NK-92 treated with Interleukin-12 subunit alpha and Interleukin-12 subunit beta, amount 100 ng/mL, for 24 hours (cell line): ENCODE results near the gene ZNF334.

Experiments used
- DNase-seq: peaks from one replicate; lab custom pipeline; 2025; lab: John Stamatoyannopoulos, UW

The ZNF334 gene

DNA sequence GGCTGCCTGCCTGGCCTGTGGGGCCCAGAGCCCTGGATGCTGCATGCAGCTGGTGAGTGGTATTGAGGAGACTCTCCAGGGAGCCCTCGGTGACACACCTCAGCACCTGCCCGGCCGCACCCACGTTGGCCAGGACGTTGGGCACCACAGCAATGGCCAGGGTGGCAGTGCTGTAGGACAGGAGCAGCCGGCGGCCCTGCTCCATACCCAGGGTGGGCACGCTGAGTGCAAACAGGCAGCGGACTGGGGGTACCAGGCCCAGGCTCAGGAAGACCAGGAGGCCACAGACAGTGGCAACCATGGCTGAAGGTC, 32.4 kb upstream of the ZNF334 start:
- DNase-seq: no peak

DNA sequence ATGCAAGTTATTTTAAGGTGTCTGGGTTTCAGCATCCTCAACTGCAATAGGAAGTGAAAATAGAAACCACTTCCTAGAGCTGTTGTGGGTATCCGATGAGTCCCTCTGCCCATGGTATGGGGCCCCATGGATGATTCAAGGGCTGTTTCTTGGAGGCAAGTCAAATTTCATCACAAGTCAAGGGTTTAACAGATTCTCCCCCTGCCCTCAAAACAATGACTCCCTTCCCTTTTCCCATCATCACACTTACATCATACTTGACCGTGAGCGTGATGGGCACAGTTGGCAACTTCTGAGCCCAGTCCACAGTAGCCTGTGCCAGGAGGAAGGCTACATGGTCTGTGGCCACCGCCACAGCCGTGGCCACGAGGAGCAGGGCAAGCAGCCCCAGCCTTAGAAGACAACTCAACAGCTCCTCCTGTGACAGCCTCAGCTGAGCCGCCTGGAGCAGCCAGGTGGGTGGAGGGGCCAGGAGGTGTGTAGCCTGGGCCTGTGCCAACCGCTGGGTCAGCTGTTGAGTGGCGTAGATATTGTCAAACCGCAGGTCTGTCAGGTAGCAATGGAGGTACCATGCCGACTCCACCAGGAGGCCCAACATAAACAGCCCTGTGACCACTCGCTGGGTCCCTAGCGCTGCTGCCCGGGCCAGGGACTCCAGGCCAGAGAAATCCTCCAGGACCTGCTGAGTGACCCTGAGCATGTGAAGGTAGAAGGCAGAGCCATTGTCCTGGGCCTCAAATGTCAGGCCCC, 31.9 kb upstream of the ZNF334 start:
- DNase-seq: peak; percentile 75

DNA sequence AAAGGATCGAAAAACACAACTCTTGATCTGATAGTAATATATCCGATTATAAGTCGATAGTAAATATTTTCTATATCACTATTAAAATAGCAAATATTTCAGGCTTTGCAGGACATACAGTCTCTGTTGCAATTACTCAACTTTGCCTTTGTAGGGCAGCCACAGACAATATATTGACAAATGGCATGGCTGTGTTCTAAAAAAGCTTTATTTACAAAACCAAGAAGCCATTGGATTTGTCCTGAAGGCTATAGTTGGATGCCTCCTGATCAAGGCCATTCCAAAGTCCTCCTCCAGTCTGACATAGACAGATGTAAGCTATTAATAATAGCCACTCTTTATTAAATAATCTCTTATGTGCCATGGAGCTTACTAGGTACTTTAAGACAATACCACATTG, 31.2 kb upstream of the ZNF334 start:
- no peak for DNase-seq

DNA sequence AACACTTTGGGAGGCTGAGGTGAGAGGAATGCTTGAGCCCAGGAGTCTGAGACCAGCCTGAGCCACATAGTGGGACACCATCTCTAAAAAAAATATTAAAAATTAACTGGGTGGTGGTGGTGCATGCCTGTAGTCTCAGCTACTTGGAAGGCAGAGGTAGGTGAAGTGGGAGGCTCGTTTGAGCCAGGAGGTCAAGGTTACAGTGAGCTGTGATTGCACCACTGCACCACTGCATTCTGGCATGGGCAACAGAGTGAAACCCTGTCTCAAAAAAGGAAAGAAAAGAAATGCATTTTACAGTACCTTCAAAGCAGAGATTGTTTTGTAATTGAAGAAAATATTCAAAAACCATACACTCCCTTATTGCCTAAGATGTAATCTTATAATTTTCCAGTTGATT, 30.6 kb upstream of the ZNF334 start:
- no peak for DNase-seq

DNA sequence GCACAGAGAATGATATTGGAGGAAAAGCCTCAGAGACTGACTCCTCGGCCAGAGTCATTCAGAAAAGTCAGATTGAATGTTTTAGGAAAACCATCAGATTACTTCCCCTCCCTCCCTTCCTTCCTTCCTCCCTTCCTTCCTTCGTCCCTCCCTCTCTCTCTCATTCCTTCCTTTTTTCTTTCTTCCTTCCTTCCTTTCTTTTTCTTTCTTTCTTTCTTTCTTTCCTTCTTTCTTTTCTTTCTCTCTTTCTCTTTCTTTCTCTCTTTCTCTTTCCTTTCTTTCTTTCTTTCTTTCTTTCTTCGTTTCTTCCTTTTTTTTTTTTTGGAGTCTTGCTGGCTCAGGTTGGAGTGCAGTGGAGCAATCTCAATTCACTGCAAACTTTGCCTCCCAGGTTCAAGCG, 29.7 kb upstream of the ZNF334 start:
- no peak for DNase-seq

DNA sequence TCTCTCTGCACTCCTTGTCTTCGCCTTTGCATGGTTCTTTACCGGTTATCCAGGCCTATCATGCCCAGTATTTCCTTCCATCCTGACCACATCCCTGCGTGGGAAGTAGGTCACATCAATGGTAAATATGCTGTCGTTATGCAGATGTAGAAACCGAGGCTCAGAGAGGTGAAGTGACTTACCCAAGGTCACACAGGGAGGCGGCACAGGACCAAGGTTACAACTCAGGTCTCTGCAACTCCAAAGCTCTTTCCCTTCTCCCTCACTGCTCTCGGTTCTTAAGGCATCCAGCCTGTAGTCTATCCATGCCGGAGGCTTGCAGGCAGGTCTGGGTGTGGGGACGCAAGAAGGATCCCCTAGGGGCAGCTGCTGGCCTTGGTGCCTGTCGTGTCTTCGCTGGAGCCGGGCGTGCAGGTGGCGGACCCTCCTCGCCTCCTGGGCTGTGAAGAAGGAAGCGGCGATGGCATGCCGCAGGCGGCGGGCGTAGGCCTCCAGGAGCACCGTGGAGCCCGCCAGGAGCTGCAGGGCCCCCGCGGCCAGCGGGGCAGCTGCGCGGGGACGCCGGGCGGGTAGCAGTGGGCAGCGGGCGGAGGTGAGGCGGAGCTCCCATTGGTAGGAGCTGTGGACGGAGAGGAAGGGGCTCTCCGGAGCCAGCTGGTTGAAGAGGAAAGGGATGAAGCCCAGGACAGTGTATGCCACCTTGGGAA, 28.0 kb upstream of the ZNF334 start:
- no peak for DNase-seq

DNA sequence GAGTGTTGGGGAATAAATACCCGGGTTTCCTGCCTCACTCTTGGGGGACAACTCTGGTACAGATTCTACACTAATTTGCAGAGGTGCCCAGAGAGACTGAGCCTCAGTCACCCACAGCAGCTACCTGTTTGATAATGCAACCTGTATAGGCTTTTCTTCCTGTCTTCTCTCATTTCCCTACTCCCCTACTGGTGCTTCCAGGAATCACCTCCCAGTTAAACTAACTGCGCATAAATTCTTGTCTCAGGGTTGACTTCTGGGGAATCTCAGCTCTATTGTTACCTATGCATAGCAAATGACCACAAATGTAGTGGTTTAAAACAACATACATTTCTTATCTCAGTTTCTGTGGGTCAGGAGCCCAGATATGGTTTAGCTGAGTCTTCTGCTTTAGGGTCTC, 25.8 kb upstream of the ZNF334 start:
- DNase-seq: no peak

DNA sequence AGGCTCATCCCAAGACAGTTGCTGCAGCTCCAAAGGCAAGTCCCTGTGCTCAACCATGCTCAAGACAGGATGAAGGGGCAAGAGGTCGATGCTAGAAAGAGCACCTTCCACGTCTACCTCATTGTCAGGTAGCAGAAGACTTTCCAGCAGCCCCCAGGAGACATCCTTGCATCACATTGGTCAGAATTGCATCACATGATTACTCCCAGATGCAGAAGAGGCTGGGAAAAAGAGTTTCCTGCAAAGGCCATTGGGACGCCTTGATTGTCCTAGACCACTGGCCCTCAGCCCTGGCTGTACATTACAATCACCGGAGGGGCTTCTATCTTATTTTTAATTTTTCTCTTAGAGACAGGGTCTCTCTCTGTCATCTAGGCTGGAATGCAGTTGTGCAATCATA, 17.3 kb upstream of the ZNF334 start:
- DNase-seq: no peak

DNA sequence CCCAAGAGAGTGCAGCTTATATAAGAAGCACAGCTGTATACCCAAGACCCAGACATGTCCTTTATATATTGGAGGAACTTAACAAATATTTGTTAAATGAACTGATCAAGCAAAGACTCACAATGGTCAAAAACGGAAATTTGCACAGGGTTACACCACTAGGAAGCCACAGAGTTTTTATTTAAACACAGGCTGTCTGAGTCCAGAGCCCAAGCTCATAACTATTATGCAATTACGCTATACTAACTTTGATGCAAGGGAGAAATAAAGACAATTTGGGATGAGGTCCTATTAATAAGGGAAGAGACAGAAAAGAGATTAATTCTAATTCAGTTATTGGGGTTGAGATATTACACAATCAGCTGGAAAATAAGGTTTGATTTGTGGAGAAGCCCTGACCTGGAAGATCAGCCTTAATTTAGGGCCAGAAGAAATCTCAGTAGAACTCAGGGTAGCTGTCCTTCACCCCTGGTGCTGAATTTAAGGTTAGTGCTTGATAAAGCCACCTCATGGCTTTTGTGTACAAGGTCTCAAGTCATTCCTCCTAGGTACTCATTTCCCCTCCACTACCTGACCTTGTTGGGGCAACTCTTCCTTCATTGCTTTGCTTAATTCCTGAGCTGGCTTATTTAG, 10.5 kb upstream of the ZNF334 start:
- DNase-seq: no peak

DNA sequence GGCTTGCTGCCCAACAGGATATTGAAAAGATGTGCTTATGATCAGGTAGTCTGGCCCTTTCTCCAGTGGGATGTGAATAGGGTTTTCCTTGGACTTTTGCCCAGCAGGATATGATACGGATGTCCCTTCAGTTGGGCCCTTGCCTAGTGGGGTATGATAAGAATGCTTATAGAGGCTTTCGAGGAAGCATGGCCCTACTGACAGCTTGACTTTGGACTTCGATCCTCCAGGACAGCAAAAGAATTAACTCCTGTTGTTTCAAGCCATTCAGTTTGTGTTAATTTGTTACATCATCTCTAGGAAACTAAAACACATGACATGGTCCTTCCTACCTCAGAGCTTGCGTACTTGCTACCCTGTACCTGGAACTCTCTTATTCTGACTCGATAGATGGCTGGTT, 9.7 kb upstream of the ZNF334 start:
- DNase-seq: no peak

DNA sequence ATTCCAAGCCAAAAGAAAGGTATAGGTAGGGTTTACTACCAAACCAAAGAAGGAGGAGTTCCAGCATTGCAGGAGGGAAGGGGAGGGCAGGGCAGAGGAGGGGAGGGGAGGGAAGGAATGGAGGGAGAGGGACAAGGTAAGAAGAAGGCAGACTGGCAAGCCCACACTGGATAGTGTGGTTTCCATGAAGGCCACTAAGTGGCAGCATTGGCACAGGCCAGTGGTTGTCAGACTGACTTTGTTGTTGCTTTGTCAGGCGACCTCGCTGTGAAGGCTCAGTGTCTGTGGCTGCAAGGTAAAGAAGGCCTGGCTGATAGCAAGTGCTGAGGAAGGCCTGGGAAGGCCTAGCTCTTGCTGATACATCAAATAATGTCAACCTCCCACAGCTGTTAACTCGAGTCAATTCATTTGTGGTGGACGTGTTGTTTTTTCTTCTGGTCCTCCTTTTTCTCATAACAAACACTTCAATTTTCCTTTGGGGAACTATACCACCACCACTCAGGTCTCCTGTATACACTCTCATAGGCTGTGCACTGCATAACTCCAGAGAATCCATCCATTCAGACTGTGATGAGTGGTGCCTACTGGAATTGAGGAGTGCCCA, 7.7 kb upstream of the ZNF334 start:
- peak; percentile 51 for DNase-seq

DNA sequence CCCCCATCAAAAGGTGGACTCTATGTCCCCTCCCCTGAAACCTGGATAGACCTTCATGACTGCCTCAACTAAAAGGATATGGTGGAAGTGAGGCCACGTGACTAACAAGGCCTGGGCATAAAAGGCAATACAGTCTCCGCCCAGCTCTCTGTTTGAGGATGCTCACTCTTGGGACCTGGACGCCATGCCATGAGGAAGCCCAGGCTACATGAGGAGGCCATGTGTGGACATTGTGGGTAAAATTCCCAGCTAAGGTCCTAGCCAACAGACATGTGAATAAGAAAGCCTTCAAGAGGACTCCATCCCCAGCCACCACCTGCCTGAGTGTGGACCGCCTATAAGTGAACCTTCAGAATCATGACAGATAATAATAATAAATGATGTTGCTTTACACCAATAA, 7.2 kb upstream of the ZNF334 start:
- DNase-seq: no peak

DNA sequence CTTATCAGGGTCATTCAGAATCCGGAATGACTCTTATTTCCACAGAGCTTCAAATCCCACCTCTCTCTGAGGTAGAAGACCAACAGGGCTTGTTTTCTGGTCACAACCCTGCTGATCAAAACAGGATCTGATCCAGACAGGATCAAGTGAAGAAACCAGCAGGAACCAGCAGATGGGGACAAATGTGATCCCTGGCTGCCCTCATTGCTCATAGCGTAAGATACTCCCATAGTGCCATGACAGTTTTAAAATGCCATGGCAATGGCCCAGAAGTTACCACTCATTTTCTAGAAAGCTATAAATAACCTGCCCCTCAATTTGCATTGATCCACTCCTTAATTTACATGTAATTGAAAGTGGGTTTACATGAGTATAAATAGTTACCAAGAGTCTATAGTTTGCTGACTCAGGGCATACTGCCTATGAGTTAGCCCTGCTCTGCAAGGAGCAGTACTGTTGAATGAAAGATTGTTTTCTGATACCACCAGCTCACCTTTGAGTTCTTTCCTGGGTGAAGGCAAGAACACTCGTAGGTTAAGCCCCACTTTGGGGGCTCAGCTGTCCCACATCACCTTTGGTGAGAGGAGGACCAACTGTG, 6.2 kb upstream of the ZNF334 start:
- no peak for DNase-seq

DNA sequence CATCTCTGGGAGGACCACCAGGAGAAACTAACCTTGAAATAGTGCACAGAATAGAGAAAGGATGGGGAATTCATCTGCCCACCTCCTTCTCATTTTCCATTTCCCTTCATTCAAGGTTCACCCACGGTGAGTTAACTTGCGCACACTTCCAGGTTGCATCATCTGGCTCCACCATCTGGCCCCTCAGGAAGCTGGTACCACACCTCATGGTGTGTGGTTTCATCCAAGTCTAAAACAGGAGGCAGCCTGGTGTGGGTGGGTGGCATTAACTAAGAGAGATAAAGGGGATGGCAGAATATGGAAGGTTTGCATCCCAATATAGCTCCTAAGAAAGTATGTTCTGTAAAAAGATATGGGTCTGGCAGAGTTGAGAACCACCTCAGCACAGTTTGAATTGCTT, 3.8 kb downstream of the ZNF334 start:
- no peak for DNase-seq

DNA sequence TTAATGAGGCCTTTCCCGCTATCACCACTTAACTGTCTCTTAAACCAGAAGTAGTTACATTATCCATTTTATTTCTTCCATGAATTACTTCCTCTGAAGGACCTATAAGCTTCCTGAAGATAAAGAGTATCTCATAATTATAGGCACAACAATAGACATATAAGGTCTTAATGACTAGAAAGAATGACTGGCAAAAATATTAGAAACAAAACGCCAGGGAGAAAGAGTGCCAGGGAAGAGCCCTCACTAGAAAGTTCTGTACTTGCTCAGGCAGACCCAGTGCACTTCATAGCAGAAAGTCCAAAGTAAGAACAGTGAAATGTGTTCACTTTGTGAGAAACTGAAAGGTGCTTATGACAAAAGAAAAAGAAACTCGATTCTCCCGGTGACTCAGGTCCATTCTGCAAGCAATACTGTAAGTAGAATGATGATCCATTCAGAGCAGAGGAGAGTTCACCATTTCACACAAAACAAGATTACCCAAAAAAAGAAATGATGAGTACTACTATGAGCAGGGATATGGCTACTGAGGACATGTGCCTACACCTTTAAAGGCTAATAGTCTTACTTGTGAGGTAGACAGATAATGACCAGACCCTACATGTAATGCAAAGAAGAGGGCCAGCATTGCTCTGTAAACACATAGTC, 5.5 kb downstream of the ZNF334 start:
- DNase-seq: no peak

DNA sequence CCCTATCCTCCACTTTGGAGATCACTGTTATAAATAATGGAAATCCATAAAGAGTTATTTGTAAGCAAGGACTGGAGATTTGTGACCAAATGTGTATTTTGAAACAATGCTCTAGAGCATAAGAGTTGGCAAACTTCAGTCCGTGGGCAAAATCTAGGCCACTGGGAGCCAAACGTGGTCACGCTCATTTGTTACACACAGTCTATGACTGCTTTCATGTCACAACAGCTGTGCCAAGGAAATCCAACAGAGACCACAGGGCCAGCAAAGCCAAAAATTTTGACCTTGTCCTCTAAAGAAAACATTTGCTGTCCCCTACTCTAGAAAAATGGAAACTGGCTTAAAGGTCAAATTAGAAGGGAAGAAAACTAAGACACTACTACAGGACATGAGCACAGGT, 7.9 kb downstream of the ZNF334 start:
- DNase-seq: no peak

DNA sequence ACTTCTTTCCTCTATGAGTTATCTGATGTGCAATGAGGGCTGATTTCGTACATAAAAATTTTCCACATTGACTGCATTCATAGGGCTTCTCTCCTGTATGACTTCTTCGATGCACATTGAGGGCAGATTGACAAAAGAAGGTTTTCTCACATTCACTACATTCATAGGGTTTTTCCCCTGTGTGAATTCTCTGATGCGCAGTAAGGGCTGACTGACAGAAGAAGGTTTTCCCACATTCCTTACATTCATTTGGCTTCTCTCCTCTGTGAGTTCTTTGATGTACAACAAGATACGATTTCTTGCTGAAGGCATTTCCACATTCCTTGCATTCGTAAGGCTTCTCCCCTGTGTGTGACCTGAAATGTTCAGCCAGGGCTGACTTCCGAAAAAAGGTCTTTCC, 11.4 kb downstream of the ZNF334 start:
- no peak for DNase-seq

DNA sequence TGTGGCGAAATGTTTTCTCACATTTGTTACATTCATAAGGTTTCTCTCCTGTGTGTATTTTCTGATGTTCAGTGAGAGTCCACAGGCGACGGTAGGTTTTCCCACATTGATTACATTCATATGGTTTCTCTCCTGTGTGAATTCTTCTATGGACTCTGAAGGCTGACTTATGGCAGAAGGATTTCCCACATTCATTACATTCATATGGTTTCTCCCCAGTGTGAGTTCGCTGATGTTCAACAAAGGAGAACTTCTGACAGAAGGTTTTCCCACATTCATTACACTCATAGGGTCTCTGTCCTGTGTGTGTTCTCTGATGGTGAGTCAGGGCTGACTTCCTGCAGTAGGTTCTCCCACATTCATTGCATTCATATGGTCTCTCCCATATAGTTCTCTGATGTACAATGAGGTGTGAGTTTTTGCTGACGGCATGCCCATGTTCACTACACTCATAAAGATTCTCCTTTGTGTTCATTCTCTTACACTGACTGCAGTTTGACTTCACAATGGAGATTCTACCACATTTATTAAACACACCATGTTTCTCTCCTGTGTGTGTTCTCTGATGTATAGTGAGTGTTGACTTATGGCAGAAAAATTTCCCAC, 11.9 kb downstream of the ZNF334 start:
- no peak for DNase-seq

DNA sequence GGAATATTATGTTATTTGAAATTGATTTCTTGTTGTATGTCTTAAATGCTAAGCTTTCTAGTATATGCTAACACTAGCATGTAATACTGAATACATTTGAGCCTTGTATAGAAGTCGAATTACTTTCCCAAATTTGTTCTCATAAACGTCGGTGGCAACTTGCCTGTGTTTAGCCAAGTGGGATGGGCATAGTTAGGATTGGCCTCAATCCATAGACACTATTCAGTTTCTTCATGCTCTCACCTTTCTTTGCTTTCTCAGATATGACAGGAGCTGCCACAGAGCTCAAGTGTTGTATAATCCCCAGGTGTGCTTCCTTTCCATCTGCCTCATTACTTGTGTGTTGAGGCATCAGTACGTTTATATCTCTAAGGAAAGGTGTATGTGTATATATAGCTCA, 19.3 kb downstream of the ZNF334 start:
- no peak for DNase-seq

DNA sequence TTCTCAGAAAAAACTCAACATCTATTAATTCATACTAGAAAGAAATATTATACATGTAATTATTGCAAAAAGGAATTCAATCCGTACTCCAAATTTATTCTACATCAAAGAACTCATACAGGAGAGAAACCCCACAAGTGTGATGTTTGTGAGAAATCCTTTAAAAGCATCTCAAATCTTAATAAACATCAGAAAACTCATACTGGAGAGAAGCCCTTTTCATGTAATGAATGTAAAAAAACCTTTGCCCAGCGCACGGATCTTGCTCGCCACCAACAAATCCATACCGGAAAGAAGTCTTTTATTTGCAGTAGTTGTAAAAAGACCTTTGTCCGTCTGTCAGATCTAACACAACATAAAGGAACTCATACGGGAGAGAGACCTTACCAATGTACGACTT, 22.0 kb downstream of the ZNF334 start:
- no peak for DNase-seq

DNA sequence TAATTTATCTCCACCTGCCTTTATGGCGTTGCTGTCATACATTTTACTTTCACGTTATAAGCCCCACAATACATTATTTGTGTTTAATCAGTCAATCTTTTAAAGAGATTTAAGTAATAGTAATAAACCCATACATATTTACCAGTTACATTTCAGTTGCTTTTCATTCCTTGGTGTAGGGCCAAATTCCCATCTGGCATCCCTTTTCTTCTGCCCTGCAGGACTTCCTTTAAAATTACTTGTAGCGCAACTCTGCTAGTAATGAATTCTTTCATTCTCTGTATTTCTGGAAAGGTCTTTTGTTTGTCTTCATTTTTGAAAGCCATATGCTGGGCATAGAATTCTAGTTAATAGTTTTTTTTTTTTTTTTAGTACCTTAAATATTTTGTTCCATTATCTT, 24.9 kb downstream of the ZNF334 start:
- no peak for DNase-seq

DNA sequence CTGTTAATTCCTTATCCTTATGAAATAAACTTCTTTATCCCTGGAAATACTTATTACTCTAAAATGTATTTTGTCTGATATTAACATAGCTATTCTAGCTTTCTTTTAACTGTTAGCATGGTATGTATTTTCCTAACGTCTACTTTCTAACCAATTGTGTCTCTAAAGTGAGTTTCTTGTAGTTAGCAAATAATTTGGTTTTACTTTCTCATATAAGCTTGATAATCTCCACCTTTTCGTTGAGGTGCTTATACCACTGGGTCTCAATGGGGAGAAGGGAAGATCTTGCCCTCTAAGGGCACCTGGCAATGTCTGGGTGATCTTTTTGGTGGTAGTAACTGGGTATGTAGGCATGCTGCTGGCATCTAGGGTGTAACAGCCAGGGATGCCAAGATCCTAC, 25.7 kb downstream of the ZNF334 start:
- no peak for DNase-seq
